ENCODE results near the gene RAD51AP2. TPM values are rescaled to one million over a fixed set of nuclear protein-coding genes. Genes with fewer than 3 reads are reported as not detected.
A peak's percentile ranks its signal among the peaks of the same experiment; 100 is the strongest.

Gene RAD51AP2
- total and polyA plus RNA-seq, 3 donors from 2014 or later = 2.7 to 22.7 (median 11.1) TPM

- H3K27me3 ChIP-seq = no peaks in the 10 kb centered on the region
- TF ChIP-seq POLR2A (IDR thresholded peaks at IDR 0.05) = no peak
- no peak for TF ChIP-seq CTCF (IDR thresholded peaks at IDR 0.05)
- intact Hi-C loops (cut with DNase I; ENCODE audit: low total_unique reads) = no loop called here
- H3K9me3 ChIP-seq = no peaks in the 10 kb centered on the region
- DNase-seq = no peak
- no peak overlapping the region for H3K4me3 ChIP-seq
- no peaks in the 10 kb centered on the region for H3K4me1 ChIP-seq
- H3K36me3 ChIP-seq (ENCODE audit: low read depth, missing control alignments) = no peaks in the 10 kb centered on the region
- peak overlapping the region in 1 of 2 donors; percentile 34 for H3K27ac ChIP-seq
Observed at GRCh38 chr2:17519486-17519885, 1.2 kb upstream of the RAD51AP2 start.

GRCh38 chr2:17517481-17518211 lies 594 bp downstream of the RAD51AP2 start:
- Histone ChIP-seq H3K9me3 (no peaks in the 10 kb centered on the region), H3K4me3 (peak overlapping the region; percentile 43 to 53), H3K36me3 (ENCODE audit: low read depth, missing control alignments) (no peaks in the 10 kb centered on the region), H3K4me1 (no peaks in the 10 kb centered on the region), H3K27me3 (no peaks in the 10 kb centered on the region), H3K27ac (peak overlapping the region; percentile 57 to 78)
- TF ChIP-seq CTCF (IDR thresholded peaks at IDR 0.05) = no peak
- no peak for TF ChIP-seq POLR2A (IDR thresholded peaks at IDR 0.05)
- intact Hi-C loops (cut with DNase I; ENCODE audit: low total_unique reads) = no loop called here
- no peak for DNase-seq
- 28% methylated on average over 8 of the region's 8 CpGs for WGBS, 2 donors

- Histone ChIP-seq H3K27ac (no peak overlapping the region), H3K27me3 (no peaks in the 10 kb centered on the region), H3K4me1 (no peaks in the 10 kb centered on the region), H3K36me3 (ENCODE audit: low read depth, missing control alignments) (no peaks in the 10 kb centered on the region), H3K4me3 (no peak overlapping the region), H3K9me3 (no peaks in the 10 kb centered on the region)
- intact Hi-C loops (cut with DNase I; ENCODE audit: low total_unique reads) = no loop called here
- no peak for DNase-seq
- no peak for TF ChIP-seq CTCF (IDR thresholded peaks at IDR 0.05)
Observed at GRCh38 chr2:17515652-17516051, 2.6 kb downstream of the RAD51AP2 start.

- no peak overlapping the region for H3K27ac ChIP-seq
- no peak for TF ChIP-seq CTCF (IDR thresholded peaks at IDR 0.05)
- no peak for TF ChIP-seq POLR2A (IDR thresholded peaks at IDR 0.05)
- DNase-seq = no peak
- no peak overlapping the region for H3K4me3 ChIP-seq
- WGBS, 2 donors = 81 to 85% methylated on average over 2 of the region's 2 CpGs
- no peaks in the 10 kb centered on the region for H3K27me3 ChIP-seq
- H3K9me3 ChIP-seq = no peaks in the 10 kb centered on the region
- no peaks in the 10 kb centered on the region for H3K36me3 ChIP-seq (ENCODE audit: low read depth, missing control alignments)
- intact Hi-C loops (cut with DNase I; ENCODE audit: low total_unique reads) = no loop called here
- no peaks in the 10 kb centered on the region for H3K4me1 ChIP-seq
Observed at GRCh38 chr2:17506736-17507616, 11.3 kb downstream of the RAD51AP2 start.

All from testis (tissue), 3 donors.